HG02588 (cell line): ENCODE measurements around the gene CISD3.
"Not testable (repeated sequence)": the region's sequence is repeated elsewhere in the genome, so short reads cannot be mapped to it uniquely, and the experiment has no call there.

ENCODE experiments used
- ATAC-seq: cut with Tn5 transposase; IDR thresholded peaks from one replicate; pipeline ENCODE4 v1.9.1; 2021; ENCODE audit warnings: mild to moderate bottlenecking, moderate library complexity; ENCODE audit not compliant: unreplicated experiment

CISD3 gene

DNA sequence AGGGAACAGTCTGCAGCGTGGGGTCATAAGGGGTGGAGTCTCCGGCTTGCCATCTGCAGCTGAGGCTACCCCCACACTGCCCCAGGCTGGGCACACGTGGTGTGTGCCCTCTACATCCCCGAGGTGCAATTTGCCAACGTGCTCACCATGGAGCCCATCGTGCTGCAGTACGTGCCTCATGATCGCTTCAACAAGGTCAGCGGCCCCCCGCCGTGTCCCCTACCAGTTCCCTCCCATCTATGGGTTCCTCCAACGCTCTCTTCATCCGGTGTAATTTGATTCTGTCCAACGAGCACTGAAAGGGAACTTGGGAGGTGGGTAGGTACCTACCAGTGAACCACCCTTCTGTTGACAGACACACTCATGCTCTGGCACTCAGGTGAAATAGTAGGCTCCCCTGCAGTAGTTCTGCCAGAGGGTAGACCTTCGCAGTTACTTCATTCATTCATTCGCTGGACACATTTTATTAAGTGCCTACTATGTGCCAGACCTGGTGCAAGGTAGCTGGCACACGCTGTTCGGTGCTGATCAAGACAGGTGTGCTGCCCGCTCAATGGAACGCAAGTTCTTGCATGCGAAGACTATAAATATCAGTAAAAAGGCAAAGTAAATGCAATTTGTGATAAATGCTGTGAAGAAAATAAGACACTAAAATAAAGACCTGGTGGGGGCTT, 22.3 kb upstream of the CISD3 start:
- ATAC-seq, result no peak

DNA sequence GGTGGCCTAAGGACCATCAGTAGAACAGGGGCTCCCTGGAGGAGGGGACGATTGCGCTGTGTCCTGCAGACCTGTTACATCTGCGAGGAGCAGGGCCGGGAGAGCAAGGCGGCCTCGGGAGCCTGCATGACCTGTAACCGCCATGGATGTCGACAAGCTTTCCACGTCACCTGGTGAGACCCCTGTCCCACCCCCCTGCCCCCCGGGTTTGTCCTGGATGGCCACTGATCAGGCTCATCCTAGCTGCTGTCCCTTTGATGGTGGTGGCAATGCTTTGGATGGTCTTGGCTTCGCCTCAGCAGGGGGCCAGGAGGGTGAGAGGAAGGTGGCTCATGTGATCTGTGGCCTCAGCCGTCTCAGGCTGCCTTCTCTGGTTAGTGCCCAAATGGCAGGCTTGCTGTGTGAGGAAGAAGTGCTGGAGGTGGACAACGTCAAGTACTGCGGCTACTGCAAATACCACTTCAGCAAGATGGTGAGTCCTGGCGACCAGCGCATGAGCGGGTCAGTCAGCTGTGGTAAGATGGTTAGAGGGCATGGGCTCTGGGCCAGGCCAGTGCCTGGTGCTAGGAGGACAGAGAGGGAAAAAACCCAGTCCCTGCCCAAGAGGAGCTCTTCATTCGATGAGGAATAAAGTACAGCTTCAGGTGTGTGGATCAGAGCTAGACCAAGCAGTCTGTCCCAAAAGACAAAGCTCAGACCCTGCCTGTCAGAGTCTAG, 20.9 kb upstream of the CISD3 start:
- ATAC-seq, result no peak

DNA sequence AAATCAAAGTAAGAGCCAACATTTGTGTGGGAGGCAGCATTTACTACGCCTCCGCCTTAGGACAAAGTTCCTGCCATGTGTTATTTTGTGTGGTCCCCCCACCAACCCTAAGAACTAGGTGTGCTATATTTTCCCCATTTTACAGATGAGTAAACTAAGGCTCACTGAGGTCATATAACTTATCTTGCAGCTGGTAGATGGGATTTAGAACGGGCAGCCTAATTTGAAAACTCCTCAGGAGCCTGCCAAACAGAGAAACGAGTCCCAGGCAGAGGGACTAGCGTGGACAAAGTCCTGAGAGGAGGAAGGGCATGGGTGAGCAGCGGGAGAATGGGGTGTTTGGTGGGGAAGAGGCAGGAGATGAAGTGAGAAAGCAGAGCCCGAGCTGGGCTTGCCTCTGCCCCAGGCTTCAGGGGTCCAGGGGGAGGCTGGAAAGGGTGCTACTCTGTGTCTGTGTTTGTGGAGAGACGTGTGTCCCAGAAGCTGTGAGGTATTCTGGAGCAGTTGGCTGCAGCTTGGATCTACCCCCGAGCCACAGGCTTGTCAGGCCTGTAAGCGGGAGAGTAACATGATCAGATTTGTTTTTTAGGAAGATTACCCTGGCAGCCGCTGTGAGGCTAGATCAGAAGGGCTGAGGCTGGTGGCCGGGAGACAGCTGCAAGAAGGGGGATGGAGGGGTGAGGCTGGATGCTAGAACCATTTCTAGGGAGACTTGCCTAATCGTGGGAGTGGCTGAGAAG, 20.1 kb upstream of the CISD3 start:
- ATAC-seq, result no peak

DNA sequence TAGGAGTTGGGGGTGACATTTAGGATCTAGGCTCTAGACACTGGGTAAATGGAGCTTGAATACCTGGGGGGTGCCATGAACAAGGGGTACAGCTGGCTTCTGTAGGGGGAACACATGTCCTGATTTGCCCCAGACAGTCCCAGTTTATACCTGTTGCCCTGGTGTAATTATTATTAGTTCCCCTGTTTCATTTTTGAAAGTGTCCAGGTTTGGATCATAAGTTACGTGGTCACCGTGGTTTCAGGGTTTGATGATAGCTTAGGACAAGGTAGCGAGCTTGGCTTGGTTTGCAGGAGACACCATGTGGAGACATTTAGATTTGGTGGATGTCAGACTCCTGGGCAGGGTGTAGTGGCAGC, 19.6 kb upstream of the CISD3 start:
- ATAC-seq, result no peak

DNA sequence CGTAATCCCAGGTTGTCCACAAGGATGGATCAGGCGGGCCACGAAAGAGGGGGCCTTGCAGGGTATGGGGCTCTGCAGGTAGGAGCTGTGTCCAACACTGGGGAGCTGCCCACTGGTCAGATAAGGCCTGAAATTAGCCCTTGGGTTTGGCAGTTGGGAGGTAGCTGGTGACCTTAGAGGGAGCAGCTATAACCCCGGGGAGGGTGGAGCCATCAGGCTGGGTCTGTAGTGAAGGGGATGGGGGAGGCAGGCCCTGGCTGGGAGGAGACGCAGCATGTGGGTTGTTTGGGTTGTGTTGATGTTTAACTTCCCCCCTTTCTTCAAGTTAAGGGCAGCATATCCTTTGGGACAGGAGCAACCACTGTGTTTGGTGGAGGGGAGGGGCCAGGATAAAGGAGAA, 19.2 kb upstream of the CISD3 start:
- no peak for ATAC-seq

DNA sequence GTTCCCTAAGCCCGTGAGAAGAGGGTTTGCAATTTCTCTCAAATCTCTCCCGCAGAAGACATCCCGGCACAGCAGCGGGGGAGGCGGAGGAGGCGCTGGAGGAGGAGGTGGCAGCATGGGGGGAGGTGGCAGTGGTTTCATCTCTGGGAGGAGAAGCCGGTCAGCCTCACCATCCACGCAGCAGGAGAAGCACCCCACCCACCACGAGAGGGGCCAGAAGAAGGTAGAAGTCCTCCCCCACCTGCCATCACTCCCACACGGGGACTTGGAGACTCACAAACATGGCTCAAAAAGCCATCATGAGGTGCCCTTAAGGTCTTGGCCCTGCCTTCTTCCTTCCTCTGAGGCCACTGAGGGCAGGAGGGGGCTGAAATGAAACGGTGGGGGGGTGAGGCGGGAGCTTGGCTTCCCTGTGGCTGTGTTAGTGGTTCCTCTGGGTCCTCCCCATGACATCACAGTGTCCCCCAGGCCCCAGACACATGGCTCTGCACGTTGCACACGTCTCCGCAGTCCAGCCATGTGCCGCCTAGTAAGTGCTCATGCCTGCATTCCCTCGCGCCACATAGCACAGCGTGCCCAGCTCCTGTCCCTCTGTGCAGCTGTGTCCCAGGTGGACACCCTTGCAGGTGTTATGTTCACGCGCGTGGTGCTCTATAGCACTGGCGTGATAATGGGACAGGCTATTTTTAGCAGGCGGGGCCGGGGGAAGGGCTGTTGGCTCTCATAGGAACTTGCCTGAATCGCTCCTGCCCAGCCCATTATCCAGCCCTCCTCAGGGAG, 18.2 kb upstream of the CISD3 start:
- no peak for ATAC-seq

DNA sequence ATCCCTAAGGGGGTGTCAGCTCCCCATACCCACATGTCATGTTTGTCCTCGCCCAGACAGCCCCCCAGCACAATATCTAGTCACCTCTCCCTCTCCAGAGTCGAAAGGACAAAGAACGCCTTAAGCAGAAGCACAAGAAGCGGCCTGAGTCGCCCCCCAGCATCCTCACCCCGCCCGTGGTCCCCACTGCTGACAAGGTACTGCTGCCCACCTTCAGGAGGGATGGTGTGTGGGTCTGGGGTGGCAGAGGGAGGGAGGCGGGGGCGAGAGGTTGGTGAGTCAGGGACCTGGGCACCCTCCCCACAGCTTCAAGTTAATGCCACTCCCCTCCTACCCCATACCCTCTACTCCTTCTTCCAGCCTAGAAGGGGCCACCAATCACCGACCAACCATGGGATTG, 17.5 kb upstream of the CISD3 start:
- ATAC-seq, result no peak

DNA sequence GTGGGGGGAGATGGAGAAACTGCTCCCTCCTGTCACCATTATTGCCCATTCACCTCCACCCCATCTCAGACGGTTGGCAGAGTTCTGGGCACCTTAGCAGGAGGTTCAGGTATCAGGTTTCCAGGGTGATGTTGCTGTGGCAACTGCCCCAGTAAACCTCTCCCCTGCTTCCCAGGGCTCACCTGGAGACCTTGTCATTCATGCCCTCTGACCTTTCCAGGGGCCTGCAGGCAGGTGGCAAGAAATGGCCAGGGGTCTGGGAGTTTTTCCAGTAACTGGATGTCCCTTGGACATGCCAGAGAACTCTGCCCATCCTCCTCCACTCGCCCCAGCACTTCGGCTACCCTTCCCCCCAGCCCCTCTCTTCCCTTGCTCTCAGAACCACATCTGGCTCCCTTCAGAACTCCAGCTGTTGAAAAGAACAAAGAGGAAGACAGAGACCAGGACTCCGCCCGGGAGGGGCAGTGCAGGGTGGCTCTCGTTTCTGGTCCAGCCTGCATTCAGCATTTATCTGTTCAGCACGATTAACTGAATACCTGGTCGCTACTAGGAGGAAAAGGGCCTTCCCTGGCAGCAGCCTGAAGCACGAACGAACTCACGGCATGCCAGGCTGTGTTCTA, 16.6 kb upstream of the CISD3 start:
- ATAC-seq, result no peak

DNA sequence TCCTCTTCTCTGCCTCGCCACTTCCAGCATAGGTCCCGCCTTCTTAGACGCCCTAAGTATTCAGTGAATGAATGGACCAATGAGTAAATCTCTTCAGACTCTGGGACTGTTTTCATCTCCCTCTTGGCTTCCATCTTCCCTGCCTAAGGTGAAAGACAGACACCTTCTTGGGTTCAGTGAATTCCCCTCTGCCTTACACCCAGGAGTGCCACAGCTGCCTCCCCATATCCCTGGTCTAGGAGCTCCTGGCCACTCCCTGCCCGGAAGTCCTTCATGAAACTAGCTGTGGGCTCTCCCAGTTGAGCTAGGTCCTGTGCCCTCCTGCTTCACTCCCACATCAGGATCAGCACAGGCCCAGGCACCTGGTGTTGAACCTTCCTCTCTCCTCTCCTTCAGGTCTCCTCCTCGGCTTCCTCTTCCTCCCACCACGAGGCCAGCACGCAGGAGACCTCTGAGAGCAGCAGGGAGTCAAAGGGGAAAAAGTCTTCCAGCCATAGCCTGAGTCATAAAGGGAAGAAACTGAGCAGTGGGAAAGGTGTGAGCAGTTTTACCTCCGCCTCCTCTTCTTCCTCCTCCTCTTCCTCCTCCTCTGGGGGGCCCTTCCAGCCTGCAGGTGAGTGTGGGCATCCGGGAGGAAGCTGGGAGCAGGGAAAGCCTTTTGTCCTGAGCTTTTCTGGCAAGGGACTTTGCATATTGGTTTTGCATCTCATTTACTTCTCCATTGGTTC, 14.8 kb upstream of the CISD3 start:
- no peak for ATAC-seq

DNA sequence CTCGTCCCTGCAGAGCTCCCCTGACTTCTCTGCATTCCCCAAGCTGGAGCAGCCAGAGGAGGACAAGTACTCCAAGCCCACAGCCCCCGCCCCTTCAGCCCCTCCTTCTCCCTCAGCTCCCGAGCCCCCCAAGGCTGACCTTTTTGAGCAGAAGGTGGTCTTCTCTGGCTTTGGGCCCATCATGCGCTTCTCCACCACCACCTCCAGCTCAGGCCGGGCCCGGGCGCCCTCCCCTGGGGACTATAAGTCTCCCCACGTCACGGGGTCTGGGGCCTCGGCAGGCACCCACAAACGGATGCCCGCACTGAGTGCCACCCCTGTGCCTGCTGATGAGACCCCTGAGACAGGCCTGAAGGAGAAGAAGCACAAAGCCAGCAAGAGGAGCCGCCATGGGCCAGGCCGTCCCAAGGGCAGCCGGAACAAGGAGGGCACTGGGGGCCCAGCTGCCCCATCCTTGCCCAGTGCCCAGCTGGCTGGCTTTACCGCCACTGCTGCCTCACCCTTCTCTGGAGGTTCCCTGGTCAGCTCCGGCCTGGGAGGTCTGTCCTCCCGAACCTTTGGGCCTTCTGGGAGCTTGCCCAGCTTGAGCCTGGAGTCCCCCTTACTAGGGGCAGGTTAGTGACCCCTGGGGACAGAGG, 13.7 kb upstream of the CISD3 start:
- ATAC-seq, result no peak

DNA sequence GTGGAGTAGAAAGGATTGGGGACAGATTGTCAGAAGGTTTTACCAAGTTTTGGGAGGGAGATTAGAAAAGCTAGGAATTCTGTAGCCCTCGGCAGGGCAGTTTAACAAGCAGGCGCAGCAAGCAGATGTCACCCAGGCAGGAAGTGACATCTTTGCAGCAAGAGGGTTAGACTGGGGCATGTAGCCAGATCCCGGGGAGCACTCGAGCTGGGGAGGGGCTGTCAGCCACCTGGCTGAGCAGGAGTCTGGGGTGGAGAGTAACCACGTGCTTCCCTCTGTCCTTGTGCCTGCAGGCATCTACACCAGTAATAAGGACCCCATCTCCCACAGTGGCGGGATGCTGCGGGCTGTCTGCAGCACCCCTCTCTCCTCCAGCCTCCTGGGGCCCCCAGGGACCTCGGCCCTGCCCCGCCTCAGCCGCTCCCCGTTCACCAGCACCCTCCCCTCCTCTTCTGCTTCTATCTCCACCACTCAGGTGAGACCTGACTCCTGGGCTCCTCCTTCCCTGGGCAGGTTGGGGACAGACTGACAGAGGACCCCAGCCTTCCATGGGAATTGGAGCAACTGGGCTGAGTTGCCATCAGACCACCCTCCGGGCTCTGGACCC, 12.9 kb upstream of the CISD3 start:
- no peak for ATAC-seq

DNA sequence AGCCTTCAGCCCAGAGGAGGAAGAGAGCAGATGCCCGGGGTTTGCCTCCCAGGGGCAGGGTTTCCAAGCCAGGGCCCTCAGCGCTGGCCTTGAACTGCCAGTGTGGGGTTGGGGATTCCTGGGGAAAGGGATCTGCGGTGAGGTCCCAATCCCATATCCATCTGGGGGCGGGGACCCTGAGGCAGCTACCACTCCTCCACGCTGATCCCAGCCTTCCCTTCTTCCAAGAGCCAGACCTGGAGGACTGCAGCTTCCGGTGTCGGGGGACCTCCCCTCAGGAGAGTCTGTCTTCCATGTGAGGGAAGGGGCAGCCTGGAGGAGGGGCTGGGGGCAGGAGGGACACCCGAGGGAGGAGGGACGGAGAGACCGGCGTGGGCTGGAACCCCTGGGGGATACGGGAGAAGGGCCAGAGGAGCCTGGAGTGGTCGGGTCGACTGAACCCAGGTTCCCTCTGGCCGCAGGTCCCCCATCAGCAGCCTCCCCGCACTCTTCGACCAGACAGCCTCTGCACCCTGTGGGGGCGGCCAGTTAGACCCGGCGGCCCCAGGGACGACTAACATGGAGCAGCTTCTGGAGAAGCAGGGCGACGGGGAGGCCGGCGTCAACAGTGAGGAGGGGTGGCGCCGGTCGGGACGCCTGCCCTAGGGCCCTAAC, 10.7 kb upstream of the CISD3 start:
- ATAC-seq, result no peak

DNA sequence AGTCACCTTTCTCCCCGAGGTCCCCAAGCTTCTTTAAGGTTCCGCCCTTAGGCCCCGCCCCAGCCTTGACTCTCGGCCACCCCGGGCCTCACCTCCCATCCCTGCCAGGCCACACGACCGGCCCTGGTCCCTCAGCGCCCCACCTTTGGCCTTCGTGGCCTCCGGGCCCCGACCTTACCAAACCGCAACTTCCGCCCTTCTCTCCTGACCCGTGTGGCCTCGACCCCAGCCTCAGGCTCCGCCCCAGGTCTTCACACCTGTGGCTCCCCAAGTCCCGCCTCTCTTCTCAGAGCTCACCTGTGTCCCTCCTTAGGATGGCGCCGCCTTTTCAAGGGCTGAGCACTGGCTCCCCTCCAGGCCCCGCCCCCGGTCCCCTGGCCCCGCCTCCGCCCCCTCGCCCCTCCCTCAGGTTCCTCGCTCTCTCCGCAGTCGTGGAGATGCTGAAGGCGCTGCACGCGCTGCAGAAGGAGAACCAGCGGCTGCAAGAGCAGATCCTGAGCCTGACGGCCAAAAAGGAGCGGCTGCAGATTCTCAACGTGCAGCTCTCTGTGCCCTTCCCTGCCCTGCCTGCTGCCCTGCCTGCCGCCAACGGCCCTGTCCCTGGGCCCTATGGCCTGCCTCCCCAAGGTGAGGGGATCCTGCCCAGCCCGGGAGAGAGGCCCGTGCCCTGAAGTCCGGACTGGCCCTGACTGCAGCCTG, 10.0 kb upstream of the CISD3 start:
- ATAC-seq, result no peak

DNA sequence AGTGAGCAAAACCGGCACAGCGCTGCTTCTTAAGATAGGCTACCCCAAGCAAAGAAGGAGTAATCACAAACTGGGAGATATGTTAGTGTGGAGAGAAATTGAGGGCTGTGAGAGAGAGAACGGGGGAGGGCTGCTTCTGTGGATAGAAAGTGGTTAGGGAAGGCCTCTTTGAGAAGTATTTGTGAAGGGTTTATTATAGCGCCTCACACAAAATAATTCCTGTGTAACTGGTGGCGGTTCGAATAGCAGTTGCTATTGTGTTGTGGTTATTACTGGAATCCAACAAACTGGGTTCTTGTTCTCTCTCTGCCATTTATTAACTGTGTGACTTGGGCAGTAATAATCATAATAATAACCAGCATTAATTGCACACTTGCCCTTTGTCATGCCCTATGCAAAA, 9.2 kb upstream of the CISD3 start:
- no peak for ATAC-seq

DNA sequence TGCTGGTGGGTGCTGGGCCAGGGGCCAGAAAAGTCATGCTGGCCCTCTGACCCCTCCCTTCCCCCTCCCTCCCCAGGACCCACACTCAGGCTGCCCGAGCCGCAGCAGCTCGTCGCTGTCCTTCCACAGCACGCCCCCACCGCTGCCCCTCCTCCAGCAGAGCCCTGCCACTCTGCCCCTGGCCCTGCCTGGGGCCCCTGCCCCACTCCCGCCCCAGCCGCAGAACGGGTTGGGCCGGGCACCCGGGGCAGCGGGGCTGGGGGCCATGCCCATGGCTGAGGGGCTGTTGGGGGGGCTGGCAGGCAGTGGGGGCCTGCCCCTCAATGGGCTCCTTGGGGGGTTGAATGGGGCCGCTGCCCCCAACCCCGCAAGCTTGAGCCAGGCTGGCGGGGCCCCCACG, 8.3 kb upstream of the CISD3 start:
- ATAC-seq, result no peak

DNA sequence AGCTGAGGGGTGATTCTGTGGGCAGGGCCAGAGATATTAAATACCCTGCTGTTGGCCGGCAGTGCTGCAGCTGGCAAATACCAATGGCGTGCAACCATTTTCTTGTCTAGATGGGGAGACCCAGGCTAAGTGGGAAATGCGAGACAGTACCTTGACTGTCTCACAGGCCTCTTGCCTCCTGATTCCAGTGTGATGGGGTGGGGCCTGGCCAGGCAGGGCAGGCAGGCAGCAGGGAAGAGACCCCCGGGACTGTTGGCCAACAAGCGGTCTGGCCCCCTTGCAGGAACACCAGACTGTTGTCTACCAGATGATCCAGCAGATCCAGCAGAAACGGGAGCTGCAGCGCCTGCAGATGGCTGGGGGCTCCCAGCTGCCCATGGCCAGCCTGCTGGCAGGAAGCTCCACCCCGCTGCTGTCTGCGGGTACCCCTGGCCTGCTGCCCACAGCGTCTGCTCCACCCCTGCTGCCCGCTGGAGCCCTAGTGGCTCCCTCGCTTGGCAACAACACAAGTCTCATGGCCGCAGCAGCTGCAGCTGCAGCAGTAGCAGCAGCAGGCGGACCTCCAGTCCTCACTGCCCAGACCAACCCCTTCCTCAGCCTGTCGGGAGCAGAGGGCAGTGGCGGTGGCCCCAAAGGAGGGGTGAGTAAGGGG, 5.7 kb upstream of the CISD3 start:
- no peak for ATAC-seq

DNA sequence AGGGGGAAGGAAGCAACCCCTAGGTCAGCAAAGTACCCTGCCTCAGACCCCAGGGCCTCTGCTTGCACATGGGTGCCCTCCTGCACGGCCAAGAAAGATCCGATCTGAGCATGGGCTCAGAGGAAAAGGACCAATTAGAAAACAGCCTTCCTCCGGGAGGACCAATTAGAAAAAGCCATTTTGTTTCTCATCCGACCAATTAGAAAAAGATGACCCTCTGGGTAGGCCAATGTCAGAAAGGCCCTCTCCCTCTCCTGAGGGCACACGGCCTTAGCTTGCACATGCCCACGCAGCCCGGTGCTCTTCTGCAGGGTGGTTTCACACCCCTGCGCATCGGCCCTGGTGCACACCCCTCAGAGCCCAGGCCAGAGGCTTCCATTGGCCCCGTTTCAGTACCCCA, 5.1 kb upstream of the CISD3 start:
- no peak for ATAC-seq

DNA sequence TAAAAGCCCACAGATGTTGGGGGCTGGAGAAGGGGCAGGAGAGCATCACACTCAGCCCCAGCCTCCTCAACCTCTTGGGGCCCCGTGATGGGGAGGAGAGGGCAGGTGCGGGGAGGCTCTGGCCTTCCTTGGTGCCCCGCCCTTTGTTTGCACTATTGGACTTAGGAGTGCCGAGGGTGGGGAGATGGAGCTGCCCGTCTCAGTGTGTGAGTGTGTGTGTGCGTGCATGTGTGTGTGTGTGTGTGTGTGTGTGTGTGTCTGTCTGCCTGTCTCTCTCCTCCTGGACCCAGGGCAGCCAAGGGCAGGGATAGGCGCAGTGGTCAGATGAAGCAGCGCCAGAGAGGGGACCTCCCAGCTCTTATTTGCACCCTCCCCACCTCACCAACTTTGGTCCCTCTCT, 4.0 kb upstream of the CISD3 start:
- not testable (repeated sequence) for ATAC-seq
